HepG2 (cell line): ENCODE measurements around the gene CLK4. TPM values are rescaled to one million over a fixed set of nuclear protein-coding genes. Genes with fewer than 3 reads are reported as not detected.

ENCODE experiments used
- ARID4A ChIP-seq: sonication (generic); formaldehyde crosslinking; IDR thresholded peaks from 2 replicates; pipeline ENCODE4 v1.5.0; 2020; ENCODE audit warnings: mild to moderate bottlenecking, missing genetic modification reagents, borderline replicate concordance
- CREB1 ChIP-seq, 2 experiments: fragments of 450-650 bp in 1 of 2; IDR thresholded peaks; 2 replicates each; pipeline ENCODE4 v1.6.1; 2016 to 2017; ENCODE audit warnings: control low read depth in 1 of 2, mild to moderate bottlenecking in 1 of 2, missing compliant biosample characterization in 1 of 2, missing genetic modification characterization in 1 of 2
- ELF4 ChIP-seq: sonication (generic); formaldehyde crosslinking; IDR thresholded peaks from 2 replicates; pipeline ENCODE4 v1.5.0; 2020; ENCODE audit warnings: missing genetic modification reagents, mild to moderate bottlenecking, moderate library complexity, borderline replicate concordance
- HMGXB4 ChIP-seq, 2 experiments: sonication (generic) in 1 of 2; formaldehyde crosslinking in 1 of 2; IDR thresholded peaks; 2 replicates each; pipeline versions ENCODE4 v1.4.0 to v1.6.1; 2018 to 2020; ENCODE audit warnings: missing genetic modification reagents in 2 of 2, borderline replicate concordance in 1 of 2, low read depth in 1 of 2, mild to moderate bottlenecking in 1 of 2, missing biosample characterization in 1 of 2
- JDP2 ChIP-seq: sonication (generic); formaldehyde crosslinking; IDR thresholded peaks from 2 replicates; pipeline ENCODE4 v1.8.1; 2022; ENCODE audit warnings: missing genetic modification reagents, borderline replicate concordance
- NCOR1 ChIP-seq: fragments of 200-600 bp; sonication (generic); IDR thresholded peaks from 2 replicates; pipeline ENCODE4 v1.7.0; 2017; ENCODE audit warnings: antibody characterized with exemption, low read length, borderline replicate concordance
- NR3C1 ChIP-seq: sonication (generic); formaldehyde crosslinking; IDR thresholded peaks from 2 replicates; pipeline ENCODE4 v1.4.0; 2020; ENCODE audit warnings: missing genetic modification reagents
- PAX8 ChIP-seq: sonication (generic); formaldehyde crosslinking; IDR thresholded peaks from 2 replicates; pipeline ENCODE4 v1.8.0; 2022; ENCODE audit warnings: mild to moderate bottlenecking, missing genetic modification reagents, borderline replicate concordance
- POGZ ChIP-seq: sonication (generic); formaldehyde crosslinking; IDR thresholded peaks from 2 replicates; pipeline ENCODE4 v1.4.0; 2020; ENCODE audit warnings: mild to moderate bottlenecking, missing genetic modification reagents
- PRPF4 ChIP-seq: fragments of 200-400 bp; formaldehyde crosslinking; IDR thresholded peaks from 2 replicates; pipeline ENCODE4 v1.6.1; 2016; ENCODE audit warnings: low read length, low read depth; ENCODE audit not compliant: poor library complexity, severe bottlenecking
- RARG ChIP-seq: sonication (generic); formaldehyde crosslinking; IDR thresholded peaks from 2 replicates; pipeline ENCODE4 v1.4.0; 2020; ENCODE audit warnings: low read depth, mild to moderate bottlenecking, missing genetic modification reagents
- RELA ChIP-seq: sonication (generic); formaldehyde crosslinking; IDR thresholded peaks from 2 replicates; pipeline ENCODE4 v1.4.0; 2020; ENCODE audit warnings: missing genetic modification reagents
- TEAD3 ChIP-seq: optimal IDR thresholded peaks from 2 replicates; pipeline ENCODE3; 2016; ENCODE audit warnings: borderline replicate concordance
- ZBTB20 ChIP-seq: sonication (generic); formaldehyde crosslinking; IDR thresholded peaks from 2 replicates; pipeline ENCODE4 v1.8.1; 2023; ENCODE audit warnings: missing genetic modification reagents, low read depth, mild to moderate bottlenecking, borderline replicate concordance
- ZFP36 ChIP-seq: fragments of 150-350 bp; IDR thresholded peaks from 2 replicates; pipeline ENCODE4 v1.6.1; 2018; ENCODE audit warnings: borderline replicate concordance, low read length, low read depth; ENCODE audit not compliant: partially characterized antibody
- ZNF180 ChIP-seq: sonication (generic); formaldehyde crosslinking; IDR thresholded peaks from 2 replicates; pipeline ENCODE4 v1.4.0; 2020; ENCODE audit warnings: low read depth, missing genetic modification reagents, borderline replicate concordance
- ZNF30 ChIP-seq: sonication (generic); formaldehyde crosslinking; IDR thresholded peaks from 2 replicates; pipeline ENCODE4 v1.5.0; 2020; ENCODE audit warnings: mild to moderate bottlenecking, missing genetic modification reagents
- ZNF543 ChIP-seq: sonication (generic); formaldehyde crosslinking; IDR thresholded peaks from 2 replicates; pipeline ENCODE4 v1.4.0; 2020; ENCODE audit warnings: mild to moderate bottlenecking, missing genetic modification reagents
- ZNF713 ChIP-seq: sonication (generic); formaldehyde crosslinking; IDR thresholded peaks from 2 replicates; pipeline ENCODE4 v1.4.0; 2020; ENCODE audit warnings: mild to moderate bottlenecking, missing genetic modification reagents
- polyA plus RNA-seq, 8 experiments: library from polyadenylated mRNA; depleted of rRNA in 3 of 8; stranded (reverse) in 7 of 8; unstranded in 1 of 8; fragments of >200 nt; fragmentation: Illumina TruSeq in 4 of 8; extraction: Trizol in 4 of 8; gene quantifications; 2 replicates each; pipeline versions ENCODE4 v1.2.1 to v1.2.3, GENCODE V29; 2011 to 2016; ENCODE audit warnings: low read depth in 4 of 8, missing spikeins in 1 of 8, mixed read lengths in 1 of 8; ENCODE audit not compliant: insufficient read depth in 1 of 8
- total RNA-seq, 5 experiments: library from RNA; depleted of rRNA; stranded (reverse); fragments of >200 nt; fragmentation: Illumina TruSeq; extraction: Trizol; gene quantifications; 2 replicates each; pipeline ENCODE4 v1.2.3, GENCODE V29; 2016; ENCODE audit warnings: low read depth in 1 of 5
- TF ChIP-seq, protein P1 (sequence below): IDR thresholded peaks from 2 replicates; pipeline ENCODE4 v1.6.1; 2012; ENCODE audit warnings: inconsistent platforms
- TF ChIP-seq, protein P2 (sequence below): sonication (generic); formaldehyde crosslinking; IDR thresholded peaks from 2 replicates; pipeline ENCODE4 v1.4.0; 2020; ENCODE audit warnings: missing genetic modification reagents

The CLK4 gene
- total and polyA plus RNA-seq, 2 of the 13 experiments (the other 11 are each of a cell fraction or from before 2014, with no cell fraction given): 17.7 to 18.4 TPM

DNA sequence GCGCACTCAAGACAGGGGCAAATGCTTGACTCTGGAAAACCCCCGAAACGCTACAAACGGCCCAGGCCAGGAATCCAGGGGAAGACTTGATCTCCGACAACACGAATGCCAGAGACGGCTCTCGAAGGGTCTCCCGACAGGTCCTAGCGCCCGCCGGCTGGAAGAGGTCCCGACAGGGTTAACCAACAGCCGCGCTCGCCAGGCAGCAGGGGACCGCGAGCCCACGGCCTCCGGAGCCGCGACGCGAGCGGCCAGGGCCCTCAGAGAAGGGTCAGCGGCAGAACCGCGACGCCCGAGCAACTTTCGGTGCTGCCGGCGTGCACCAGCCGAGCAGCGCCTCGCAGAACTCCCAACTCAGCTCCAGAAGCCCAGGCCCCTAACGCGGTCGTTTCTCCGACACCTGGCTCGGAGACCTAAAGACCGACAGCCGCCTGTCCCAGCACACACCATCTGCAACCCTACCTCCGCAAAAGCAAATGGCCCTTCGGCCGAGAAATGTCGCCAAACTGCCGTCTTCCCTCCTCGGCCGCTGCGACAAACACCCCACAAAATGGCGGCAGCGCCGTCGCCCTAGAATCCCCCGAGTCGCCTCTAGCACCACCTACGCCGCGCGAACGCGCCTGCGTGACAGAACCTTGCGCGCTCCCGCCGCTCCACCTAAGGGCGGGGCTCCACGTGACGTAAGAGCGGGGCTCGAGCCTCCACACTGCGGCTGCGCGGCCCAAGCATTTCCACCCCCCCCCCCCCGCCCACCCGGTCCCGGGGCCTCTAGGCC lies at the start of gene CLK4 (continued):
- TF ChIP-seq ARID4A (peak; percentile 87), RELA (CRISPR knock-in tag) (no peak), ZFP36 (no peak), ZNF713 (no peak), RARG (CRISPR knock-in tag) (no peak), ZBTB20 (no peak), ZNF543 (CRISPR knock-in tag) (peak; percentile 27; the same call in 1 of the 2 replicates), ZNF30 (CRISPR knock-in tag) (peak; percentile 75; the same call in 1 of the 2 replicates), NR3C1 (CRISPR knock-in tag) (no peak), CREB1 (IDR thresholded peaks at IDR 0.05) (peak; percentile 91), CREB1 (CRISPR knock-in tag; IDR thresholded peaks at IDR 0.05) (no peak), HMGXB4 (CRISPR knock-in tag; IDR thresholded peaks at IDR 0.05; ENCODE audit: borderline replicate concordance in 1 of 2, low read depth in 1 of 2) (peak; percentile 58 to 88), ELF4 (no peak), POGZ (CRISPR knock-in tag) (peak; percentile 79), ZNF180 (CRISPR knock-in tag) (no peak), PAX8 (no peak), JDP2 (CRISPR knock-in tag) (no peak), TEAD3 (CRISPR knock-in tag) (peak; percentile 39), NCOR1 (no peak), PRPF4 (no peak)
- TF ChIP-seq, protein P1, sequence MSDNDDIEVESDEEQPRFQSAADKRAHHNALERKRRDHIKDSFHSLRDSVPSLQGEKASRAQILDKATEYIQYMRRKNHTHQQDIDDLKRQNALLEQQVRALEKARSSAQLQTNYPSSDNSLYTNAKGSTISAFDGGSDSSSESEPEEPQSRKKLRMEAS: peak; percentile 28; the same call in 1 of the 2 replicates
- TF ChIP-seq, protein P2, sequence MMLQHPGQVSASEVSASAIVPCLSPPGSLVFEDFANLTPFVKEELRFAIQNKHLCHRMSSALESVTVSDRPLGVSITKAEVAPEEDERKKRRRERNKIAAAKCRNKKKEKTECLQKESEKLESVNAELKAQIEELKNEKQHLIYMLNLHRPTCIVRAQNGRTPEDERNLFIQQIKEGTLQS (CRISPR knock-in tag): no peak
